SJCRH30 (cell line): Measurements from ENCODE around the gene DCST1. TPM values are rescaled to one million over a fixed set of nuclear protein-coding genes. Genes with fewer than 3 reads are reported as not detected.

Experiments
- DNase-seq, 2 experiments: peaks; one replicate each; pipeline ENCODE4 v3.0.0-alpha.2; 2015 to 2020
- H3K27ac ChIP-seq: fragments of 250-450 bp; sonication (Bioruptor Pico); 2 replicates; pipeline ENCODE4 v1.5.1; 2020; ENCODE audit warnings: mild to moderate bottlenecking, moderate library complexity
- H3K27me3 ChIP-seq: fragments of 250-450 bp; sonication (Bioruptor Pico); 2 replicates; pipeline ENCODE4 v1.5.1; 2020; ENCODE audit warnings: mild to moderate bottlenecking, moderate library complexity
- H3K36me3 ChIP-seq: fragments of 250-450 bp; sonication (Bioruptor Pico); 2 replicates; pipeline ENCODE4 v1.5.1; 2020; ENCODE audit warnings: mild to moderate bottlenecking, moderate library complexity
- H3K4me1 ChIP-seq: fragments of 250-450 bp; sonication (Bioruptor Pico); 2 replicates; pipeline ENCODE4 v1.5.1; 2020; ENCODE audit warnings: mild to moderate bottlenecking, moderate library complexity
- H3K4me3 ChIP-seq: fragments of 250-450 bp; sonication (Bioruptor Pico); 2 replicates; pipeline ENCODE4 v1.5.1; 2020; ENCODE audit warnings: mild to moderate bottlenecking, moderate library complexity
- H3K9me3 ChIP-seq: fragments of 250-450 bp; sonication (Bioruptor Pico); replicated peaks from 2 replicates; pipeline ENCODE4 v1.5.1; 2020; ENCODE audit warnings: mild to moderate bottlenecking, moderate library complexity
- total RNA-seq: library from RNA; depleted of rRNA; stranded (reverse); fragments of >200 nt; shearing (Covaris generic); gene quantifications from 2 replicates; pipeline ENCODE4 v1.2.3, GENCODE V29; 2014

Gene DCST1
- total RNA-seq, 1 experiment from 2014 or later = not detected

GRCh38 chr1:155016231-155016831 is 17.3 kb upstream of the DCST1 start:
- Histone ChIP-seq H3K27ac (peak overlapping the region; percentile 68; the same call in 1 of the 2 replicates), H3K36me3 (no peaks in the 10 kb centered on the region), H3K4me3 (no peak overlapping the region), H3K4me1 (peaks cover 6% of the 10 kb centered on the region), H3K9me3 (no peaks in the 10 kb centered on the region), H3K27me3 (no peaks in the 10 kb centered on the region)
- DNase-seq = no peak

- peak; percentile 93 to 94 for DNase-seq
- Histone ChIP-seq H3K4me3 (peak overlapping the region; percentile 59), H3K9me3 (no peaks in the 10 kb centered on the region), H3K36me3 (no peaks in the 10 kb centered on the region), H3K27ac (peak overlapping the region; percentile 68), H3K27me3 (no peaks in the 10 kb centered on the region), H3K4me1 (peaks cover 6% of the 10 kb centered on the region)
Measured at GRCh38 chr1:155017041-155017945, 16.3 kb upstream of the DCST1 start.

- no peaks in the 10 kb centered on the region for H3K9me3 ChIP-seq
- no peaks in the 10 kb centered on the region for H3K27me3 ChIP-seq
- H3K4me3 ChIP-seq = peak overlapping the region; percentile 59
- no peak overlapping the region for H3K27ac ChIP-seq
- no peak for DNase-seq
- no peaks in the 10 kb centered on the region for H3K36me3 ChIP-seq
- H3K4me1 ChIP-seq = peaks cover 6% of the 10 kb centered on the region
Measured at GRCh38 chr1:155017946-155018316, 15.7 kb upstream of the DCST1 start.

- no peak overlapping the region for H3K4me3 ChIP-seq
- no peaks in the 10 kb centered on the region for H3K9me3 ChIP-seq
- no peaks in the 10 kb centered on the region for H3K36me3 ChIP-seq
- H3K4me1 ChIP-seq = peaks cover 6% of the 10 kb centered on the region
- no peak for DNase-seq
- no peaks in the 10 kb centered on the region for H3K27me3 ChIP-seq
- no peak overlapping the region for H3K27ac ChIP-seq
Measured at GRCh38 chr1:155018617-155019348, 14.8 kb upstream of the DCST1 start.

GRCh38 chr1:155019377-155020245 is 14.0 kb upstream of the DCST1 start:
- H3K27ac ChIP-seq = no peak overlapping the region
- DNase-seq = no peak
- H3K4me1 ChIP-seq = peaks cover 6% of the 10 kb centered on the region
- no peaks in the 10 kb centered on the region for H3K36me3 ChIP-seq
- no peaks in the 10 kb centered on the region for H3K9me3 ChIP-seq
- H3K27me3 ChIP-seq = no peaks in the 10 kb centered on the region
- no peak overlapping the region for H3K4me3 ChIP-seq

GRCh38 chr1:155022136-155022926 is 11.3 kb upstream of the DCST1 start:
- H3K27ac ChIP-seq = no peak overlapping the region
- no peak overlapping the region for H3K4me3 ChIP-seq
- no peaks in the 10 kb centered on the region for H3K9me3 ChIP-seq
- H3K27me3 ChIP-seq = no peaks in the 10 kb centered on the region
- no peaks in the 10 kb centered on the region; the same call in 1 of the 2 replicates for H3K4me1 ChIP-seq
- H3K36me3 ChIP-seq = no peaks in the 10 kb centered on the region
- DNase-seq = no peak

- no peaks in the 10 kb centered on the region for H3K9me3 ChIP-seq
- DNase-seq = no peak
- no peaks in the 10 kb centered on the region for H3K27me3 ChIP-seq
Measured at GRCh38 chr1:155022927-155023236, 10.7 kb upstream of the DCST1 start.

GRCh38 chr1:155023627-155024026 is 10.0 kb upstream of the DCST1 start:
- Histone ChIP-seq H3K4me1 (no peaks in the 10 kb centered on the region; the same call in 1 of the 2 replicates), H3K27me3 (no peaks in the 10 kb centered on the region), H3K27ac (no peak overlapping the region), H3K36me3 (no peaks in the 10 kb centered on the region), H3K4me3 (no peak overlapping the region), H3K9me3 (no peaks in the 10 kb centered on the region)
- DNase-seq = no peak

More at GRCh38 chr1:155022927-155023236, 10.7 kb upstream of the DCST1 start:
- H3K36me3 ChIP-seq = no peaks in the 10 kb centered on the region
- no peak overlapping the region for H3K4me3 ChIP-seq
- no peaks in the 10 kb centered on the region; the same call in 1 of the 2 replicates for H3K4me1 ChIP-seq
- H3K27ac ChIP-seq = no peak overlapping the region

GRCh38 chr1:155024315-155024714 is 9.3 kb upstream of the DCST1 start:
- H3K9me3 ChIP-seq = no peaks in the 10 kb centered on the region
- no peaks in the 10 kb centered on the region for H3K36me3 ChIP-seq
- no peak for DNase-seq
- H3K27me3 ChIP-seq = 0 out of 2 replicates have a peak, but pooled peaks cover 5% of the 10 kb centered on the region
- no peaks in the 10 kb centered on the region for H3K4me1 ChIP-seq
- no peak overlapping the region for H3K27ac ChIP-seq
- H3K4me3 ChIP-seq = no peak overlapping the region

GRCh38 chr1:155026154-155026553 is 7.5 kb upstream of the DCST1 start:
- Histone ChIP-seq H3K4me1 (no peaks in the 10 kb centered on the region), H3K27ac (no peak overlapping the region)

GRCh38 chr1:155026588-155026987 is 7.0 kb upstream of the DCST1 start:
- no peak for DNase-seq
- H3K4me1 ChIP-seq = no peaks in the 10 kb centered on the region
- H3K36me3 ChIP-seq = no peaks in the 10 kb centered on the region
- H3K27ac ChIP-seq = no peak overlapping the region
- 0 out of 2 replicates have a peak, but pooled peaks cover 5% of the 10 kb centered on the region for H3K27me3 ChIP-seq
- H3K4me3 ChIP-seq = no peak overlapping the region
- no peaks in the 10 kb centered on the region for H3K9me3 ChIP-seq

More at GRCh38 chr1:155026154-155026553, 7.5 kb upstream of the DCST1 start:
- no peak for DNase-seq
- H3K4me3 ChIP-seq = no peak overlapping the region
- H3K27me3 ChIP-seq = 0 out of 2 replicates have a peak, but pooled peaks cover 5% of the 10 kb centered on the region
- H3K9me3 ChIP-seq = no peaks in the 10 kb centered on the region
- H3K36me3 ChIP-seq = no peaks in the 10 kb centered on the region

GRCh38 chr1:155029513-155030242 is 3.9 kb upstream of the DCST1 start:
- no peaks in the 10 kb centered on the region for H3K4me1 ChIP-seq
- H3K27me3 ChIP-seq = 0 out of 2 replicates have a peak, but pooled peaks cover 5% of the 10 kb centered on the region
- DNase-seq = no peak
- no peak overlapping the region for H3K27ac ChIP-seq
- H3K4me3 ChIP-seq = no peak overlapping the region
- no peaks in the 10 kb centered on the region for H3K36me3 ChIP-seq
- H3K9me3 ChIP-seq = no peaks in the 10 kb centered on the region

GRCh38 chr1:155030243-155030795 is 3.3 kb upstream of the DCST1 start:
- H3K36me3 ChIP-seq = no peaks in the 10 kb centered on the region
- 0 out of 2 replicates have a peak, but pooled peaks cover 5% of the 10 kb centered on the region for H3K27me3 ChIP-seq
- no peak overlapping the region for H3K27ac ChIP-seq
- no peak for DNase-seq
- H3K4me1 ChIP-seq = no peaks in the 10 kb centered on the region
- no peak overlapping the region for H3K4me3 ChIP-seq
- H3K9me3 ChIP-seq = no peaks in the 10 kb centered on the region
